ENCODE results near the gene PFN1.
"Not testable (repeated sequence)": the region's sequence is repeated elsewhere in the genome, so short reads cannot be mapped to it uniquely, and the experiment has no call there.

Gene PFN1

GRCh38 chr17:4936436-4936835 is 11.9 kb downstream of the PFN1 start:
- intact Hi-C loops (cut with DNase I), result loop anchor here (5.0 kb wide), 1 partner anchor 141 kb away; the partner anchor contains the start of gene ZFP3
- DNase-seq, result no peak

GRCh38 chr17:4935650-4936049 is 12.7 kb downstream of the PFN1 start:
- intact Hi-C loops (cut with DNase I), result loop anchor here (5.0 kb wide), 1 partner anchor 142 kb away; the partner anchor contains the start of gene ZFP3
- DNase-seq, result no peak

GRCh38 chr17:4934173-4934979 is 14.0 kb downstream of the PFN1 start:
- peak in 5 of 42 donors; percentile 15 to 46 (median 21) for DNase-seq
- intact Hi-C loops (cut with DNase I), result no loop called here

GRCh38 chr17:4933646-4934045 is 14.7 kb downstream of the PFN1 start:
- intact Hi-C loops (cut with DNase I), result no loop called here
- no peak for DNase-seq

GRCh38 chr17:4932756-4933155 is 15.6 kb downstream of the PFN1 start:
- intact Hi-C loops (cut with DNase I), result no loop called here

GRCh38 chr17:4931963-4932362 is 16.4 kb downstream of the PFN1 start, which contains the start of gene GP1BA:
Gene GP1BA (plus strand): TSS chr17:4932277. CDS start chr17:4932605, 328 bp downstream.
- intact Hi-C loops (cut with DNase I), result no loop called here
- no peak for DNase-seq

More at GRCh38 chr17:4932756-4933155, 15.6 kb downstream of the PFN1 start:
- no peak for DNase-seq

- DNase-seq, result no peak
- intact Hi-C loops (cut with DNase I), result no loop called here
Observed at GRCh38 chr17:4928881-4929280, 19.4 kb downstream of the PFN1 start.

- intact Hi-C loops (cut with DNase I), result not testable (repeated sequence)
- peak in 1 of 42 donors; percentile 35 for DNase-seq
Observed at GRCh38 chr17:4926577-4927335, 21.6 kb downstream of the PFN1 start.

- no peak for DNase-seq
- intact Hi-C loops (cut with DNase I), result no loop called here
Observed at GRCh38 chr17:4921320-4921719, 27.0 kb downstream of the PFN1 start.

GRCh38 chr17:4920351-4921048 is 27.8 kb downstream of the PFN1 start:
- DNase-seq, result no peak
- intact Hi-C loops (cut with DNase I), result no loop called here

- intact Hi-C loops (cut with DNase I), result no loop called here
- no peak for DNase-seq
Observed at GRCh38 chr17:4919511-4920047, 28.8 kb downstream of the PFN1 start.

- DNase-seq; intact Hi-C loops (cut with DNase I): not testable (repeated sequence)
Observed at GRCh38 chr17:4914551-4914950, 33.8 kb downstream of the PFN1 start.

GRCh38 chr17:4913994-4914393 is 34.3 kb downstream of the PFN1 start:
- intact Hi-C loops (cut with DNase I), result no loop called here

GRCh38 chr17:4908711-4909496 is 39.4 kb downstream of the PFN1 start:
- peak; percentile 67 to 93 (median 86) for DNase-seq
- intact Hi-C loops (cut with DNase I), result loop anchor here (10.0 kb wide), 1 partner anchor 156 kb away; no protein-coding TSS in a partner anchor

More at GRCh38 chr17:4913994-4914393, 34.3 kb downstream of the PFN1 start:
- DNase-seq, result no peak

GRCh38 chr17:4908301-4908700 is 40.0 kb downstream of the PFN1 start:
- intact Hi-C loops (cut with DNase I), result loop anchor here (10.0 kb wide), 1 partner anchor 156 kb away; no protein-coding TSS in a partner anchor
- DNase-seq, result peak in 2 of 42 donors; percentile 28 to 48

- not testable (repeated sequence) for DNase-seq
- intact Hi-C loops (cut with DNase I), result loop anchor here (10.0 kb wide), 1 partner anchor 158 kb away; no protein-coding TSS in a partner anchor
Observed at GRCh38 chr17:4906642-4907041, 41.7 kb downstream of the PFN1 start.

- intact Hi-C loops (cut with DNase I), result loop anchor here (10.0 kb wide), 1 partner anchor 162 kb away; no protein-coding TSS in a partner anchor
- DNase-seq, result peak; percentile 29 to 95 (median 82)
Observed at GRCh38 chr17:4903051-4903818, 45.1 kb downstream of the PFN1 start, which contains the start of gene CHRNE. Gene CHRNE (minus strand): TSS chr17:4903098. CDS start chr17:4903063, 35 bp downstream.

Data from head of caudate nucleus (tissue), 42 donors.